ENCODE results near the gene GPANK1. TPM values are rescaled to one million over a fixed set of nuclear protein-coding genes. Genes with fewer than 3 reads are reported as not detected.

Gene GPANK1
- total and polyA plus RNA-seq, 2 of the 13 experiments (the other 11 are each of a cell fraction or from before 2014, with no cell fraction given): 15.4 to 22.8 TPM

DNA sequence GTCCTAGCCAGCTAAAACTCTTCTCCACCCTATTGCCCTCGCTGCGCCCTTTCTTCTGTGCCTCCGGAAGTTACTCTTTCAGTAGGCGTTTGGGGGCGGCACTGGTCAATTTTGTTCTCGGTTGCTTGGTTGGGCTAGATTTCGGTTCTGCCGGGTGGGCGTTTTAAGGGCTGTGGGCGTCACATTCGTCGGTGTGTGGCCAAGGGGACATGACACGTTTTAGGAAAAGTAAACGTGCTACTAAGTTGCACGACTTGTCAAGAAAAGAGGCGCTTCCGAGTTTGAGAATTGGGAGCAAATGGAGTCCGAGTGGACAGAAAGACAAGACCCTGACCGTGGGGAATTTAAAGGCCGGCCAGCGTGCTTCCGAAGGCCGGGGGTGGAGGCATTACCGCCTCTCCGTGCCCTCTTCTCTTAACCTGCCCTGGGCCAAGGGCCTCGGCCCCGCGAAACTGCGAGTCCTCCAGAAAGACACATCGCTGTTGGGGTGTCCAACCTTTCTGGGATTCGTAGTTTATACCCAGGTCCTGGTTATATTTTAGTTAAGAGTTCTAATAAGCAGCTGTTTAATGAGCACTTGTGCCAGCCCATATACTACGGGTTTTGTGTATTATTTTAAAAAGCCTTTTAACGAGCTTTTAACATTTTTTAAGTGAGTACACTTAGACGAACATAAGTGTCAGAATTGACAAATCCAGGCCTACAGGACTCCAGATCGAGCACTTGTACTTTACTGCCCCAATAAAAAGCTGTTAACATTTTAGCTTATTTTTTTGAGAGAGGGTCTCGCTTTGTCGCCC lies 11.7 kb downstream of the GPANK1 start (continued):
- TF ChIP-seq, protein P1, sequence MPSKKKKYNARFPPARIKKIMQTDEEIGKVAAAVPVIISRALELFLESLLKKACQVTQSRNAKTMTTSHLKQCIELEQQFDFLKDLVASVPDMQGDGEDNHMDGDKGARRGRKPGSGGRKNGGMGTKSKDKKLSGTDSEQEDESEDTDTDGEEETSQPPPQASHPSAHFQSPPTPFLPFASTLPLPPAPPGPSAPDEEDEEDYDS (CRISPR knock-in tag; IDR thresholded peaks at IDR 0.05): peak; percentile 83
- TF ChIP-seq ZNF44 (CRISPR knock-in tag; IDR thresholded peaks at IDR 0.05) (no peak), SATB2 (CRISPR knock-in tag; IDR thresholded peaks at IDR 0.05) (no peak), KLF9 (CRISPR knock-in tag; IDR thresholded peaks at IDR 0.05; ENCODE audit: low read depth) (no peak), NFYC (CRISPR knock-in tag; IDR thresholded peaks at IDR 0.05) (peak; percentile 17; the same call in 1 of the 2 replicates), NBN (conservative IDR thresholded peaks at IDR 0.05) (no peak), BCL6 (CRISPR knock-in tag; IDR thresholded peaks at IDR 0.05) (no peak), SP1 (IDR thresholded peaks at IDR 0.05) (no peak), SP1 (CRISPR knock-in tag; IDR thresholded peaks at IDR 0.05) (no peak), ZNF225 (CRISPR knock-in tag; IDR thresholded peaks at IDR 0.05) (no peak; the same call in 1 of the 2 replicates), ZSCAN21 (CRISPR knock-in tag; IDR thresholded peaks at IDR 0.05; ENCODE audit: borderline replicate concordance) (no peak), THYN1 (CRISPR knock-in tag; IDR thresholded peaks at IDR 0.05; ENCODE audit: borderline replicate concordance, low read depth) (no peak), SPEN (CRISPR knock-in tag; IDR thresholded peaks at IDR 0.05; ENCODE audit: low read depth) (no peak), MYNN (CRISPR knock-in tag; IDR thresholded peaks at IDR 0.05; ENCODE audit: low read depth) (peak; percentile 74; the same call in 1 of the 2 replicates)
- TF ChIP-seq, protein P2, sequence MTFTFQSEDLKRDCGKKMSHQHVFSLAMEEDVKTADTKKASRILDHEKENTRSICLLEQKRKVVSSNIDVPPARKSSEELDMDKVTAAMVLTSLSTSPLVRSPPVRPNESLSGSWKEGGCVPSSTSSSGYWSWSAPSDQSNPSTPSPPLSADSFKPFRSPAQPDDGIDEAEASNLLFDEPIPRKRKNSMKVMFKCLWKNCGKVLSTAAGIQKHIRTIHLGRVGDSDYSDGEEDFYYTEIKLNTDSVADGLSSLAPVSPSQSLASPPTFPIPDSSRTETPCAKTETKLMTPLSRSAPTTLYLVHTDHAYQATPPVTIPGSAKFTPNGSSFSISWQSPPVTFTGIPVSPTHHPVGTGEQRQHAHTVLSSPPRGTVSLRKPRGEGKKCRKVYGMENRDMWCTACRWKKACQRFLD (CRISPR knock-in tag; IDR thresholded peaks at IDR 0.05; ENCODE audit: borderline replicate concordance): no peak; the same call in 1 of the 2 replicates
- TF ChIP-seq, protein P3, sequence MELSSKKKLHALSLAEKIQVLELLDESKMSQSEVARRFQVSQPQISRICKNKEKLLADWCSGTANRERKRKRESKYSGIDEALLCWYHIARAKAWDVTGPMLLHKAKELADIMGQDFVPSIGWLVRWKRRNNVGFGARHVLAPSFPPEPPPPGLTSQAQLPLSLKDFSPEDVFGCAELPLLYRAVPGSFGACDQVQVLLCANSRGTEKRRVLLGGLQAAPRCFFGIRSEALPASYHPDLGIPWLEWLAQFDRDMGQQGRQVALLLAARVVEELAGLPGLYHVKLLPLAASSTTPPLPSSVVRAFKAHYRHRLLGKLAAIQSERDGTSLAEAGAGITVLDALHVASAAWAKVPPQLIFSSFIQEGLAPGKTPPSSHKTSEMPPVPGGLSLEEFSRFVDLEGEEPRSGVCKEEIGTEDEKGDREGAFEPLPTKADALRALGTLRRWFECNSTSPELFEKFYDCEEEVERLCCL (CRISPR knock-in tag; IDR thresholded peaks at IDR 0.05; ENCODE audit: borderline replicate concordance): 0 out of 2 replicates have a peak, but pooled peaks have one; percentile 81
- TF ChIP-seq, protein P4, sequence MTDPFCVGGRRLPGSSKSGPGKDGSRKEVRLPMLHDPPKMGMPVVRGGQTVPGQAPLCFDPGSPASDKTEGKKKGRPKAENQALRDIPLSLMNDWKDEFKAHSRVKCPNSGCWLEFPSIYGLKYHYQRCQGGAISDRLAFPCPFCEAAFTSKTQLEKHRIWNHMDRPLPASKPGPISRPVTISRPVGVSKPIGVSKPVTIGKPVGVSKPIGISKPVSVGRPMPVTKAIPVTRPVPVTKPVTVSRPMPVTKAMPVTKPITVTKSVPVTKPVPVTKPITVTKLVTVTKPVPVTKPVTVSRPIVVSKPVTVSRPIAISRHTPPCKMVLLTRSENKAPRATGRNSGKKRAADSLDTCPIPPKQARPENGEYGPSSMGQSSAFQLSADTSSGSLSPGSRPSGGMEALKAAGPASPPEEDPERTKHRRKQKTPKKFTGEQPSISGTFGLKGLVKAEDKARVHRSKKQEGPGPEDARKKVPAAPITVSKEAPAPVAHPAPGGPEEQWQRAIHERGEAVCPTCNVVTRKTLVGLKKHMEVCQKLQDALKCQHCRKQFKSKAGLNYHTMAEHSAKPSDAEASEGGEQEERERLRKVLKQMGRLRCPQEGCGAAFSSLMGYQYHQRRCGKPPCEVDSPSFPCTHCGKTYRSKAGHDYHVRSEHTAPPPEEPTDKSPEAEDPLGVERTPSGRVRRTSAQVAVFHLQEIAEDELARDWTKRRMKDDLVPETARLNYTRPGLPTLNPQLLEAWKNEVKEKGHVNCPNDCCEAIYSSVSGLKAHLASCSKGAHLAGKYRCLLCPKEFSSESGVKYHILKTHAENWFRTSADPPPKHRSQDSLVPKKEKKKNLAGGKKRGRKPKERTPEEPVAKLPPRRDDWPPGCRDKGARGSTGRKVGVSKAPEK (CRISPR knock-in tag; IDR thresholded peaks at IDR 0.05; ENCODE audit: borderline replicate concordance): no peak; the same call in 1 of the 2 replicates
- TF ChIP-seq, protein P5, sequence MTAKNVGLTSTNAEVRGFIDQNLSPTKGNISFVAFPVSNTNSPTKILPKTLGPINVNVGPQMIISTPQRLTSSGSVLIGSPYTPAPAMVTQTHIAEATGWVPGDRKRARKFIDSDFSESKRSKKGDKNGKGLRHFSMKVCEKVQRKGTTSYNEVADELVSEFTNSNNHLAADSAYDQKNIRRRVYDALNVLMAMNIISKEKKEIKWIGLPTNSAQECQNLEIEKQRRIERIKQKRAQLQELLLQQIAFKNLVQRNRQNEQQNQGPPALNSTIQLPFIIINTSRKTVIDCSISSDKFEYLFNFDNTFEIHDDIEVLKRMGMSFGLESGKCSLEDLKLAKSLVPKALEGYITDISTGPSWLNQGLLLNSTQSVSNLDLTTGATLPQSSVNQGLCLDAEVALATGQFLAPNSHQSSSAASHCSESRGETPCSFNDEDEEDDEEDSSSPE (CRISPR knock-in tag; IDR thresholded peaks at IDR 0.05): no peak

Measured in HepG2 (cell line).